Esophagus muscularis mucosa (tissue), 4 donors: ENCODE results near the gene LKAAEAR1. TPM values are rescaled to one million over a fixed set of nuclear protein-coding genes. Genes with fewer than 3 reads are reported as not detected.

Experiments used
- DNase-seq: peaks from one replicate; pipeline ENCODE4 v3.0.0-alpha.2; 2017; ENCODE audit errors: extremely low spot score
- H3K27ac ChIP-seq, 4 donors: fragments of 200-600 bp; sonication (generic); replicated peaks in 1 of 4; 1 replicate in 3 of 4; 2 replicates in 1 of 4; pipeline ENCODE4 v1.5.1; 2016 to 2019; ENCODE audit warnings: mild to moderate bottlenecking in 1 of 4
- H3K27me3 ChIP-seq, 4 donors: fragments of 200-600 bp; sonication (generic); one replicate each; pipeline versions ENCODE4 v1.5.1 to v1.6.0; 2016 to 2019
- H3K36me3 ChIP-seq, 4 donors: fragments of 200-600 bp; sonication (generic); one replicate each; pipeline ENCODE4 v1.5.1; 2016 to 2019
- H3K4me1 ChIP-seq, 4 donors: fragments of 200-600 bp; sonication (generic); one replicate each; pipeline ENCODE4 v1.5.1; 2016 to 2019
- H3K4me3 ChIP-seq, 4 donors: fragments of 200-600 bp; sonication (generic); 1 replicate in 2 of 4; 2 replicates in 2 of 4; pipeline ENCODE4 v1.5.1; 2016 to 2019; ENCODE audit warnings: mild to moderate bottlenecking in 4 of 4, moderate library complexity in 1 of 4
- H3K9me3 ChIP-seq, 4 donors: fragments of 200-600 bp; sonication (generic); 1 replicate in 3 of 4; 2 replicates in 1 of 4; pipeline ENCODE4 v1.5.1; 2016 to 2019
- CTCF ChIP-seq, 3 experiments: fragments of 200-600 bp in 2 of 3; fragments of 450-650 bp in 1 of 3; sonication (generic) in 2 of 3; IDR thresholded peaks; one replicate each; pipeline ENCODE4 v1.5.1; 2017 to 2019; ENCODE audit warnings: antibody characterized with exemption in 3 of 3, mild to moderate bottlenecking in 2 of 3, moderate library complexity in 1 of 3
- EP300 ChIP-seq: sonication (generic); formaldehyde crosslinking; IDR thresholded peaks from one replicate; pipeline ENCODE4 v1.6.1; 2017; ENCODE audit warnings: antibody characterized with exemption
- POLR2A ChIP-seq: fragments of 450-650 bp; IDR thresholded peaks from one replicate; pipeline ENCODE4 v1.6.1; 2017; ENCODE audit warnings: antibody characterized with exemption, moderate library complexity, mild to moderate bottlenecking, low read depth
- POLR2AphosphoS5 ChIP-seq, 2 donors: sonication (generic); formaldehyde crosslinking; IDR thresholded peaks; one replicate each; pipeline ENCODE4 v1.6.1; 2017; ENCODE audit warnings: antibody characterized with exemption in 2 of 2
- WGBS: methylation state at CpG from one replicate; pipeline ENCODE4 v1.1.5; 2018; 5-methylcytosine and 5-hydroxymethylcytosine counted together
- intact Hi-C: fragments of 100-400 bp; cut with DNase I; formaldehyde crosslinking; loops from one replicate; pipeline ENCODE4 v1.15.1; 2023
- total RNA-seq, 4 donors: library from RNA; depleted of rRNA; stranded (reverse); fragments of >200 nt; gene quantifications; one replicate each; pipeline versions ENCODE4 v1.1.0 to v1.2.1, GENCODE V29; 2016

Gene LKAAEAR1
- total RNA-seq, 4 donors from 2014 or later = not detected

- Histone ChIP-seq H3K27me3 (peaks cover 0 to 47% (median 16%) of the 10 kb centered on the region in 4 donors), H3K9me3 (no peaks in the 10 kb centered on the region), H3K4me3 (no peak overlapping the region), H3K4me1 (peaks cover 36 to 54% (median 49%) of the 10 kb centered on the region in 4 donors), H3K27ac (no peak overlapping the region), H3K36me3 (no peaks in the 10 kb centered on the region)
- TF ChIP-seq CTCF (IDR thresholded peaks at IDR 0.05) (no peak), POLR2A (no peak), POLR2AphosphoS5 (IDR thresholded peaks at IDR 0.05) (no peak), EP300 (no peak)
- intact Hi-C loops = loop anchor here (5.0 kb wide), 1 partner anchor 40 kb away; no protein-coding TSS in a partner anchor
- WGBS = 20% methylated on average over 8 of the region's 13 CpGs
- no peak for DNase-seq
Observed at GRCh38 chr20:64082126-64082731, 2.0 kb downstream of the LKAAEAR1 start.

GRCh38 chr20:64081624-64081964, 2.6 kb downstream of the LKAAEAR1 start:
- WGBS = 92% methylated on average over 3 of the region's 6 CpGs
- H3K36me3 ChIP-seq = no peaks in the 10 kb centered on the region
- H3K27ac ChIP-seq = no peak overlapping the region
- no peak for DNase-seq
- TF ChIP-seq EP300 = no peak
- no peak for TF ChIP-seq POLR2AphosphoS5 (IDR thresholded peaks at IDR 0.05)
- no peaks in the 10 kb centered on the region for H3K9me3 ChIP-seq
- peaks cover 0 to 44% (median 16%) of the 10 kb centered on the region in 4 donors for H3K27me3 ChIP-seq
- H3K4me3 ChIP-seq = no peak overlapping the region
- intact Hi-C loops = loop anchor here (5.0 kb wide), 1 partner anchor 41 kb away; no protein-coding TSS in a partner anchor
- H3K4me1 ChIP-seq = peaks cover 36 to 55% (median 50%) of the 10 kb centered on the region in 4 donors

GRCh38 chr20:64080813-64081623, 3.2 kb downstream of the LKAAEAR1 start:
- Histone ChIP-seq H3K27ac (peak overlapping the region in 3 of 4 donors; percentile 63 to 85 (median 77)), H3K4me3 (peak overlapping the region in 3 of 4 donors; percentile 73 to 86 (median 79)), H3K36me3 (no peaks in the 10 kb centered on the region), H3K9me3 (no peaks in the 10 kb centered on the region), H3K4me1 (peaks cover 36 to 60% (median 50%) of the 10 kb centered on the region in 4 donors), H3K27me3 (peaks cover 0 to 40% (median 16%) of the 10 kb centered on the region in 4 donors)
- DNase-seq = no peak
- TF ChIP-seq CTCF (IDR thresholded peaks at IDR 0.05) (no peak), EP300 (no peak), POLR2A (no peak), POLR2AphosphoS5 (IDR thresholded peaks at IDR 0.05) (no peak)
- intact Hi-C loops = loop anchor here (5.0 kb wide), 1 partner anchor 41 kb away; no protein-coding TSS in a partner anchor
- WGBS = 82% methylated on average over 9 of the region's 17 CpGs

GRCh38 chr20:64080013-64080812, 4.0 kb downstream of the LKAAEAR1 start, which contains the start of gene OPRL1:
OPRL1 (plus strand) TSS chr20:64080082; CDS start chr20:64092721, 12,639 bp downstream.
- Histone ChIP-seq H3K36me3 (peaks cover 0 to under 1% (median 0%) of the 10 kb centered on the region in 4 donors), H3K9me3 (no peaks in the 10 kb centered on the region), H3K27ac (peak within 1 kb of the TSS; percentile 63 to 85 (median 70)), H3K4me1 (peaks cover 36 to 60% (median 50%) of the 10 kb centered on the region in 4 donors), H3K27me3 (peaks cover 0 to 32% (median 16%) of the 10 kb centered on the region in 4 donors), H3K4me3 (peak within 1 kb of the TSS; percentile 67 to 86 (median 76))
- DNase-seq = no peak
- intact Hi-C loops = loop anchor here (5.0 kb wide), 1 partner anchor 42 kb away; no protein-coding TSS in a partner anchor
- TF ChIP-seq EP300 = no peak
- no peak for TF ChIP-seq POLR2AphosphoS5 (IDR thresholded peaks at IDR 0.05)
- TF ChIP-seq CTCF (IDR thresholded peaks at IDR 0.05) = no peak
- no peak for TF ChIP-seq POLR2A
- WGBS = 41% methylated on average over 8 of the region's 62 CpGs
